HepG2 (cell line): Measurements from ENCODE around the gene HOXA4. TPM values are rescaled to one million over a fixed set of nuclear protein-coding genes. Genes with fewer than 3 reads are reported as not detected.

Source experiments
- IRF1 ChIP-seq: sonication (generic); formaldehyde crosslinking; IDR thresholded peaks from 2 replicates; pipeline ENCODE4 v1.4.0; 2020; ENCODE audit warnings: low read depth, mild to moderate bottlenecking, missing genetic modification reagents
- KDM4B ChIP-seq: sonication (generic); formaldehyde crosslinking; IDR thresholded peaks from 2 replicates; pipeline ENCODE4 v1.4.0; 2020; ENCODE audit warnings: missing genetic modification reagents
- ONECUT2 ChIP-seq: sonication (generic); formaldehyde crosslinking; IDR thresholded peaks from 2 replicates; pipeline ENCODE4 v1.4.0; 2020; ENCODE audit warnings: missing genetic modification reagents
- PRDM4 ChIP-seq: sonication (generic); formaldehyde crosslinking; IDR thresholded peaks from 2 replicates; pipeline ENCODE4 v1.9.0; 2021; ENCODE audit warnings: missing genetic modification reagents, borderline replicate concordance
- RFXAP ChIP-seq: sonication (generic); formaldehyde crosslinking; IDR thresholded peaks from 2 replicates; pipeline ENCODE4 v1.4.0; 2020; ENCODE audit warnings: missing genetic modification reagents, borderline replicate concordance
- SMARCC2 ChIP-seq: fragments of 450-650 bp; IDR thresholded peaks from 2 replicates; pipeline ENCODE4 v1.6.1; 2017; ENCODE audit warnings: antibody characterized with exemption, mild to moderate bottlenecking
- SP1 ChIP-seq, 2 experiments: fragments of 450-650 bp in 1 of 2; sonication (generic) in 1 of 2; formaldehyde crosslinking in 1 of 2; IDR thresholded peaks; 2 replicates each; pipeline versions ENCODE4 v1.4.0 to v1.6.1; 2016 to 2020; ENCODE audit warnings: missing genetic modification reagents in 1 of 2
- STAT6 ChIP-seq: sonication (generic); formaldehyde crosslinking; IDR thresholded peaks from 2 replicates; pipeline ENCODE4 v1.4.0; 2020; ENCODE audit warnings: missing genetic modification reagents, mild to moderate bottlenecking, borderline replicate concordance
- TSC22D2 ChIP-seq: sonication (generic); formaldehyde crosslinking; IDR thresholded peaks from 2 replicates; pipeline ENCODE4 v1.5.1; 2020; ENCODE audit warnings: missing genetic modification reagents, mild to moderate bottlenecking, borderline replicate concordance
- ZBTB34 ChIP-seq: sonication (generic); formaldehyde crosslinking; IDR thresholded peaks from 2 replicates; pipeline ENCODE4 v1.8.0; 2022; ENCODE audit warnings: mild to moderate bottlenecking, missing genetic modification reagents
- ZBTB37 ChIP-seq: sonication (generic); formaldehyde crosslinking; IDR thresholded peaks from 2 replicates; pipeline ENCODE4 v1.4.0; 2020; ENCODE audit warnings: mild to moderate bottlenecking, missing genetic modification reagents
- ZFP41 ChIP-seq: sonication (generic); formaldehyde crosslinking; IDR thresholded peaks from 2 replicates; pipeline ENCODE4 v1.4.0; 2020; ENCODE audit warnings: mild to moderate bottlenecking, missing genetic modification reagents, borderline replicate concordance
- ZNF503 ChIP-seq: sonication (generic); formaldehyde crosslinking; IDR thresholded peaks from 2 replicates; pipeline ENCODE4 v1.4.0; 2020; ENCODE audit warnings: missing genetic modification reagents
- ZNF772 ChIP-seq: sonication (generic); formaldehyde crosslinking; IDR thresholded peaks from 2 replicates; pipeline ENCODE4 v1.5.0; 2020; ENCODE audit warnings: mild to moderate bottlenecking, missing genetic modification reagents
- ZNF891 ChIP-seq: sonication (generic); formaldehyde crosslinking; IDR thresholded peaks from 2 replicates; pipeline ENCODE4 v1.5.0; 2020; ENCODE audit warnings: mild to moderate bottlenecking, missing genetic modification reagents
- ZSCAN30 ChIP-seq: sonication (generic); formaldehyde crosslinking; IDR thresholded peaks from 2 replicates; pipeline ENCODE4 v1.5.0; 2020; ENCODE audit warnings: mild to moderate bottlenecking, missing genetic modification reagents
- polyA plus RNA-seq, 8 experiments: library from polyadenylated mRNA; depleted of rRNA in 3 of 8; stranded (reverse) in 7 of 8; unstranded in 1 of 8; fragments of >200 nt; fragmentation: Illumina TruSeq in 4 of 8; extraction: Trizol in 4 of 8; gene quantifications; 2 replicates each; pipeline versions ENCODE4 v1.2.1 to v1.2.3, GENCODE V29; 2011 to 2016; ENCODE audit warnings: low read depth in 4 of 8, missing spikeins in 1 of 8, mixed read lengths in 1 of 8; ENCODE audit not compliant: insufficient read depth in 1 of 8
- total RNA-seq, 5 experiments: library from RNA; depleted of rRNA; stranded (reverse); fragments of >200 nt; fragmentation: Illumina TruSeq; extraction: Trizol; gene quantifications; 2 replicates each; pipeline ENCODE4 v1.2.3, GENCODE V29; 2016; ENCODE audit warnings: low read depth in 1 of 5

HOXA4 gene
- total and polyA plus RNA-seq, 2 of the 13 experiments (the other 11 are each of a cell fraction or from before 2014, with no cell fraction given) = 2.4 to 5.4 TPM

- no peak for TF ChIP-seq ZNF503 (CRISPR knock-in tag)
- TF ChIP-seq ZSCAN30 (CRISPR knock-in tag) = no peak
- no peak for TF ChIP-seq ZBTB37
- TF ChIP-seq ZBTB34 (CRISPR knock-in tag) = no peak
- TF ChIP-seq STAT6 = no peak
- no peak for TF ChIP-seq ONECUT2
- TF ChIP-seq SMARCC2 = no peak
- TF ChIP-seq ZNF772 (CRISPR knock-in tag) = 0 out of 2 replicates have a peak, but pooled peaks have one; percentile 41
- no peak for TF ChIP-seq TSC22D2 (CRISPR knock-in tag)
- TF ChIP-seq SP1 (IDR thresholded peaks at IDR 0.05) = no peak
- TF ChIP-seq SP1 (CRISPR knock-in tag; IDR thresholded peaks at IDR 0.05) = no peak
- no peak for TF ChIP-seq ZNF891 (CRISPR knock-in tag)
- TF ChIP-seq IRF1 (CRISPR knock-in tag) = no peak
- no peak for TF ChIP-seq ZFP41 (CRISPR knock-in tag)
- TF ChIP-seq PRDM4 (CRISPR knock-in tag) = no peak
- TF ChIP-seq RFXAP = no peak; the same call in 1 of the 2 replicates
- TF ChIP-seq KDM4B (CRISPR knock-in tag) = no peak
Observed at GRCh38 chr7:27160546-27161213, 30.1 kb upstream of the HOXA4 start (continued).
